Activated CD8-positive, alpha-beta memory T cell treated with anti-CD3 and anti-CD28 coated beads, Interleukin-2, amount 50 U/mL, for 1 hour (primary cell): ENCODE measurements around the gene ASTN2.
"Not testable (repeated sequence)": the region's sequence is repeated elsewhere in the genome, so short reads cannot be mapped to it uniquely, and the experiment has no call there.

Experiments
- DNase-seq: peaks from one replicate; pipeline ENCODE4 v3.0.0-alpha.2; 2020; ENCODE audit errors: extremely low read depth

Gene ASTN2

GRCh38 chr9:117074784-117075520, 339.9 kb downstream of the ASTN2 start:
- DNase-seq: no peak

GRCh38 chr9:117074342-117074662, 340.6 kb downstream of the ASTN2 start:
- DNase-seq: no peak

GRCh38 chr9:117073539-117074341, 341.1 kb downstream of the ASTN2 start:
- DNase-seq: no peak

GRCh38 chr9:117073071-117073470, 341.8 kb downstream of the ASTN2 start:
- DNase-seq: no peak

DNA sequence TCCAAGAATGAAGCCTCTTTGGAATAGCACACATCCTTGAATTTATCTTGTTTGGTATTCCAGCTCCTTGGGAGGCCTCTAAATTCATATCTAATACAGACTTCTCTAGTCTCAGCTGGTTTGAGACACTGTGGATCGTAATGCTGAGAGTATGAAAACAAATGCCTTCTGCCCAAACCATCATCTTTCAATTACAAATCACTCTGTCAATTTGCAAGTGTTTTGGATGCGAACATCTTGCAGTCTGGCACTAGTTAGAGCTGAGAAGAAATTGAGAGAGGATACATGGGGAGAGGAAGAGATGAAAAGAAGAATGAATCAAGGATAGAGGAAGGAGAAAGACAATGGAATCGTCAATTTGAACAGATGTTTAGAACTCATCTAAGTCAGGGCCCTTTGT, 342.6 kb downstream of the ASTN2 start:
- no peak for DNase-seq

DNA sequence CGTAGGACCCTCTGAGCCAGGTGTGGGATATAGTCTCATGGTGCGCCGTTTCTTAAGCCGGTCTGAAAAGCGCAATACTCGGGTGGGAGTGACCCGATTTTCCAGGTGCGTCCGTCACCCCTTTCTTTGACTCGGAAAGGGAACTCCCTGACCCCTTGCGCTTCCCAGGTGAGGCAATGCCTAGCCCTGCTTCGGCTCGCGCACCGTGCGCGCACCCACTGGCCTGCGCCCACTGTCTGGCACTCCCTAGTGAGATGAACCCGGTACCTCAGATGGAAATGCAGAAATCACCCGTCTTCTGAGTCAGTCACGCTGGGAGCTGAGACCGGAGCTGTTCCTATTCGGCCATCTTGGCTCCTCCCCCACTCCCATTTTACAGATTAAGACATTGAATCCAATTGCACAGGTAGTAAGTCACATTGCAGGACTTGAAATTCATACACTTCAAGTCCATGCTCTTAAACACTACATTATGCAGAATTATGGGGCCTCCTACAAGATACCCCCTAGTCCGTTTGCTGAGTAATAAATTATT, 343.1 kb downstream of the ASTN2 start:
- not testable (repeated sequence) for DNase-seq

DNA sequence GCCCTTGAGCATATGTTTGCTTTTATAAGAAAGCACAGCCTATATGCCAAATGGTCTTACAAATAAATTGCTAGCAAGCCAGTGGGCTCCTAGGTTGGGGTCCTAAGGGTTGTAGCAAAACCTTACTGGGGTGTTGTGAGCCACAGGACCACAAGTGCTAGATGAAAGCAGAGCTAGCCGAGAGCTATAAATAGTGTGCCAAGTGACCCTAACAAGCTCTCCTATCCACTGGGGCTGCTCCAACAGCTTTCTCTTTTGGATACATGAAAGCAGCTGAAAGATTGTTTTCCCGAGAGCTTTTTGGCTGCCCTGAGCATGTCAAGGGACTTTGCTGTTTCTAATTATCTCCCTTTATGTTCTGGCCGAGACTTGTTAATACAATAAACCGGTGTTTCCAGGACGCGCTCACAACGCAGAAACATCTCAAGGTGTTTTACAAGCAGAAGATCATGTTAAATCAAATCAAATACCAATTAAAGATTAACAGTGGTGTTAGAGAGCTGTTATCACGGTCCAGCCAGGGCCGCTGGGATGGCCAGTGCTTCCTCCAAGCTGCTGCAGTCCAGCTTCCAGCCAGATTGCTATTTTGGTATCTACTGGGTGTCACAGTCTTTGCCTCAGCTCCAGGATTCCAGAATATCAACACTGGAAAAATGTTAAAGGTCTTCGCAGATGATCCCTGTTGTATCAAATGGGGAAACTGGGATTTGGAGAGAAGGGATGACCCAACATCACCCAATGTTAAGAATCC, 351.0 kb downstream of the ASTN2 start:
- no peak for DNase-seq

- no peak for DNase-seq
These were observed 353.9 kb downstream of the ASTN2 start for GRCh38 chr9:117060963-117061362.

DNA sequence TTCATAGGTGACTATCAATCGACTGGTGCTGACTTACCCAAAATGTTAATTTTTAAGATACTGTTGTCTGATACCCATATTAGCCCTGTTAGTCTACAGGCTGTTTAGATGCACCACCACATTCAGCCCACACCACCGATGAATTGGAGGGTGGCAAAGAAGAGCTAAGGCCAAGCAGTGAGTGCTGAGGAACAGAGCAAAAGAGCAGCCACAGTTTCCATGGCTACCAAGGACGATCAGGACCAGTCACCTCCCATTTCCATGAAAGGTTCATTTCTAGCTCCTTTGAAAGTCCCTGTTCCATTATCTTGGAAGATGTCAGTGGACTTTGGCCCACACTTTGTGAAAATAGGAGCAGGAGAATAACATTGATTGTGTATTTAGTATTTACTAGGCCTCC, 364.9 kb downstream of the ASTN2 start:
- no peak for DNase-seq

DNA sequence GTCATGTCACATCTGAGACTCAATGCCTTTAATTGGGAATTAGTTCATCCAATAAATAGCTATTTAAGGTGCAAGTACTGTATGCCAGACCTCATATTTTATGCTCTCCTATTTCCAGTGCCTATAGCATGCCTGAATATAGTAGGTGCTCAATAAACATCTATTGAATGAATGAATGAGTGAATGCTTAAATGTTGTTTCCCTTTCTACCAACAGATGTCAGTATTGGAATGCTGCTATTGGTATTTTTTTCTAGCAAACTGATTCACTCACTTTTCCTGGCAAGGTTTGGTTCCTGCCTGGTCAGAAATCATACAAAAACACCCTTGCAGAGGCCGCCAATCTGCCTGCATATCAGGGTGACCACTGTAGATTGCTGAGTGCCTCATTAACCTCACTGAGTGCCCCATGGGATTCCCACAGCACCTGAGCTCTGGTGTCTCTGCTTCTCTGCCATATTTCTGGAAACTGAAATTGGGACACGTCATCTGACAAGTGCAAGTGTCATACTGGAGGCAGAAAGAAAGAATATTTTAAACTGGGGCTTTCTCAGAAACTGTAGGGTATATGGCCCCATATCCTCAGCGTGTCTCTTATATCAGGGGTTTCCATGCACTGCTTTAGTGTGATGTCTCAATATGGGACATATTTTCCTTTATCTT, 368.1 kb downstream of the ASTN2 start:
- DNase-seq: no peak

- DNase-seq: no peak
These were observed 370.6 kb downstream of the ASTN2 start for GRCh38 chr9:117044241-117044640.

DNA sequence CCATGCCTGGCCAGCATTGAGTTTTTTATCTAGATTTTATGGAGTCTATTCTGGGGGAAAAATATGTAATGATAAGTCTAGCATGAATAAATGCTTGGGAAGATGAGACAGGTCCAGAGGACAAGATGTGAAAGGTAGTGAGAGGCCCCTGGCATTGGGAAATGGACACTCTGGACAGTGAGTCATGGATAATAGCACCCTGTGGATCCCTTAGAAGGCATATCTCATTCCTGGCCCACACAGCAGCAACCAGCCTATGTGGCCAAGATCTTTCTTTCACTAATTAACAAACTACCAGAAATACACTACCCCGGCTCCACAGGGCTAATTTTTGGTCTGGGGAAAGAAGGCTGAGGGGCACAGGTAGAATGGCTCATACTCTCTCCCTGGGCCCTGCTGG, 371.7 kb downstream of the ASTN2 start:
- no peak for DNase-seq

- DNase-seq: no peak
These were observed 379.3 kb downstream of the ASTN2 start for GRCh38 chr9:117035546-117035945.

DNA sequence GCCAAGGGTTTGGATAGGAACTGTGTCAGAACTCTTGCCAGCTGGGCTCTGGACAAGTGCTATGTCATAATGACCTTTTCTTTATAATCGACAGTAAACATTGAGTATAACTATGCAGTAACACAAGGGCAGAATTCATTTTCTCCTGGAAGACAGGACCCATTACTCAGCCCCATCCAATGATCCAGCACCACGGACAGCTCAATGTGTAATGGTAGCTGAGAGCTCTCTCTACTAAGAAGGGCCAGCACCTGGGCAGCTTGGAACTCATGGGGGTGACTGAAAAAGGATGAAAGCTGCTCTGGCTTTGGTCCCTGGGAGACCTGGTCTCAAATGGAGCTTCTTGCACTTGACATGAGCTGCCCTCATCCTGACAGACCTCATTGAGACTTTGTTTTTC, 380.0 kb downstream of the ASTN2 start:
- no peak for DNase-seq

GRCh38 chr9:117030254-117030768, 384.5 kb downstream of the ASTN2 start:
- DNase-seq: no peak

DNA sequence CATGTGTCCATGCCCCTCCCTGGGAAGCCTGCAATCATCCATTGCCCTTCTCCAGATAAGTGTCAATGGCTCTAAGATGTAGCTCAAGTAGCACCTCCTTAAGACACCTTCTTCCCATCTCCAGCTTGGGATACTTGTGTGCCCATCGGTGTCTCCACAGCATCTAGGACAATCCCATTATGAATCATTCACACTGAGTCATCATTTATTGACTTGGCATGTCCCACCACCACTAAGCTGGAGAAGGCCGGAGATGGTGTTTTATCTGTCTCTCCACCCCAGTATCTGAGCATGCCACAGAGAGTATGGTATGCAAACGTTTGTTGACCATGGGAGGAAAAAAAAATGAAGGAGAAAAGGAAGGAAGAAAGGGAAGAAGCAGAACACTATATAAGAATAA, 385.5 kb downstream of the ASTN2 start:
- DNase-seq: no peak

DNA sequence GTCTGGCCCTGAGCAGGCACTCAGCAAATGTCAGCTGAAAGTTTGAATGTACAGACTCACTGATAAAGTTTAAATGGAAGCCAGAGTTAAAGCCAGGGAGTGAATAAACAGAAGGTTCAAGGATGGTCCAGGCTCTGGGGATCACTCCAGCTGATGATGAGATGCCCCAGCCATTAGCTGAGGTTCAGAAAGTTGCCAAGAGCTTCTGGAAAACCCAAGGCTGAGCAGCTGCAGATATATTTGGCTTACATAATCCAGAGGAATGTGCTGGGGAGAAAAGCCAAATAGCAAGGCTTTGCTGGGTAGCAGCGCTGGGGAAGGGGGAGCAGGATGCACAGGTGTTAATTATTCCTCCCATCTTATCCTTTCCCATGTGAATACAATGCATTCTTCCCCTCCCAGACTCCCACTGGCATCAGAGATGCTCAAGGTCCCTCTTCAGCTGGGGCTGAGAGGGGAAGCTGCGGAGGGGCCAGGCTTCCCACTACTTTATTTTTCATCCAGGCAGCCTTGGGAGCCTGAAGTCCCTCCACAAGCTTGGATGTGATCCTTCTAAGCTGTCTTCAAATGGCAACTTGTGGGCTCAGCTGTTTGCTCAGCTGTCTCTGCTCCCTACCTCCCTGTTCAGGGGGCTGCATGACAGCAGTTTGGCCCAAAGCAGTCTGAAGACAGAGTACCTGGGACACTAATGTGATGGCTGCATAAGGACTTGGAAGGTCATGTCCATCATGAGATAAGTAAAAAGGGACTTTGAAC, 386.6 kb downstream of the ASTN2 start:
- no peak for DNase-seq

DNA sequence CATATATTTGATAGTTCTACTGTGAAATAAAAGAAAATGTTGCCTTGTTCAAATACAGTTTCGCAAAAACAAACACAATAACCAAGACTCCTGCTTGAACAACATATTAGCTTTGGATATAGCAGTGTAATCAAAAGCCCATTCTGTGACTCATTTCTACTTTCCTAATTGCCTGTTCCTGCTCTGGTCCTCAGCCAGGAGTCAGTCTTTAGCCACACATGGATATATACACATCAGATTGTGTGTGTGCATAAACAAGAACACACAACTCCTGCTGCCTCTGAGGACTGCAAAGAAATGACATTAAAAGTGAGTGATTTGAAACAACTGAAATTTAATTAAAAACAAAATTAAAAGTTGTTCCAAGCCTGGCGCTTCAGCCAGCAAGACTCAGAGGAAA, 393.0 kb downstream of the ASTN2 start:
- no peak for DNase-seq

GRCh38 chr9:117018966-117019617, 395.8 kb downstream of the ASTN2 start:
- no peak for DNase-seq

DNA sequence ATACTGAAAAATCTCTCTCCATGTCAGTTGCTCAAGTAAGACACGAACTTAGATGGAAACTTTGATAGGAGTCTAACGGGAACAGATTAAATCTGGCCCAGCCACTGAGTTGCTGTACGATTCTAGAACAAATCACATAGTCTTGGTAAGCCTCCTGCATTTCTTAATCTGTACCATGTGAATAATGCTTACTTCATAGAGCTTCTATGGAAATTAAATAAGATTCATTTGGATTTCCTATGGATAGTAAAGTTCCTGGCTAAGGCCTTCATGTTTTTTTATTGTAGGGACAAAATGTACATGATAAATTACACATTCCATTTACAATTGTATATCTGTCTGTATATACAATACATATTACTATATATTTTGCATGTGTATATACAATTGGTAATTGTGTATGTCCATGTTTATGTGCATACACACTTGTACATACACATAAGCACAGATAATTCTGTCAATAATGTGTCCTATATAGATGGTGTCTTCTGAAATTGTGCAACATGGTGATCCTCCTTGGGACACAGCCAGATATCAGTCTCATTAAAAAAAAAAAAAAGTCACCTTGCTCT, 397.4 kb downstream of the ASTN2 start:
- DNase-seq: no peak
